Activated T-helper 1 cell treated with Interleukin-2 at 50 U/mL for 16 hours (primary cell): ENCODE measurements around the gene TSPAN14.

Experiments
- DNase-seq: peaks from one replicate; pipeline ENCODE4 v3.0.0-alpha.2; 2020; ENCODE audit warnings: low read depth

TSPAN14 gene

DNA sequence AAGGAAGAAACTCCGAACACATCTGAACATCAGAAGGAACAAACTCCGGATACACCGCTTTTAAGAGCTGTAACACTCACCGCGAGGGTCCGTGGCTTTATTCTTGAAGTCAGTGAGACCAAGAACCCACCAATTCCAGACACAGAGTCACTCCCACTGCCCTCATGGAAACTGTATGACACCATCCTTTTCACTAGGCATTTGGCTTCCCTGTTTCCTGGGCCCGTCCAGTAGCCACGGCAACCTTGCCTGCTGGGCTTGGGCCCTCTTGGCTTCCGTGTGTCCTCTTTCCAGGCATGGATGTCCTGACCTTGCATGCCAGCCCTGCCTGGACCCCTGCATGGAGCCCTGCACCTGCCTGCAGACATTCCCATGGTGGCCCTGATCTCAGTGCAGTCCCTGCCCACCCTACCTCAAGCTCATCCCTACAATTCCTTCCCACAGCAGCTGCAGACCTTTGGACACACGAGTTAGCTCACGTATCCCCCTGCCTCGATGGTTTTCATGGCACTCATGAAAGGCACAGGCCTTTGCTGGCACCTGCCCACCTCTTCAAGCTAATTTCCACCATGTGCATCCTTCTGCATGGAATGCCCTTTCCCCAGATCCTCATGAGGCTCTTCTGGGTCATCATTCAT, 90.3 kb downstream of the TSPAN14 start:
- DNase-seq, result no peak

DNA sequence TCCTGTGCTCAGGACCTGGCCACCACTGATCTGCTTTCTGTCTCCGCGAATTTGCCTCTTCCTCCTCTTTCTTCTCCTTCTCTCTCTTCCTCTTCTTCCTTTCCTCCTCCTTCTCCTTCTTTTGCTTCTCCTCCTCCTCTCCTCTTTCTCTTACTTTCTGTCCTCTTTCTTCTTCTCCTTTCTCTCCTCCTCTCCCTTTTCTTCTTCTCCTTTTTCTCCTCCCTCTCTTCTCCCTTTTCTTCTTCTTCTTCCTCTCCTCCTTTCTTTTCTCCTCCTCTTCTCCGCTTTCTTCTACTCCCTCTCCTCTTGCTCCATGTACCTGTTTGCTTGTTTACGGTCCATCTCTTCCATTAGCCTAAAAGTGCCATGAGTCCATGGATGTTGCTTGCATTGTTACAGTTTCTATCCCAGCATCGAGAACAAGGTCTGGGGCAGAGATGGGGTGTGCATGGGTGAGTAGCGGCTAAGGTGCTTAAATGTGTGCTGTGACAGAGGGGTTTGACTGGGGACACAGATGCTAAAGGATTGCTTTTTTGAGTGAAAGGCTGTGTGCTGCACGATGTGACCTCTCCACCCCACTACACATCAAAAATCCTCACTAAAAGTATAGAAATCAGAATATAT, 91.3 kb downstream of the TSPAN14 start:
- DNase-seq, result no peak

DNA sequence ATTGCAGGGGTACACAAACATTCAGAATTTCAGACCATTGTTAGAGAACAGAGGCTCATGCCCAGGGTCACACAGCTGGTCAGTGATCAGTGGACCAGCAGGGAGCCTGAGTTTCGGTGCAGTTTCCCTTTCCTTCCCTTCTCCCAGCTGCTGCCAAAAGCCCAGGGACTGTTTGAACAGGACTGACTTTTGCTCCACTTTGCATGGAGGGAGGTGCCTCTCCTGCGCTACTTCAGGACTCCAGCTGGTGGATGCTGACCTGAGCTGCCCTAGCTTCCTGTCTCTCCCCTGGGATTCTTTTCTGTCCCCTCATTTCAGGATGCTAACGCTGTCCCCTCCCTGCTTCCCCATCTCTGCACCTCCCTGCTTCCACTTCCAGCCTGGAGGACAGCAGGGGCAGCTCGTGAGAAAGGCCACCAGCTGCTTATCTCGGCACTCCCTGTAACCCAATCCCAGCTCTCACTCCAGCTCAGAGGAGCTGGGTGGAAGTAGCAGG, 98.1 kb downstream of the TSPAN14 start:
- no peak for DNase-seq

DNA sequence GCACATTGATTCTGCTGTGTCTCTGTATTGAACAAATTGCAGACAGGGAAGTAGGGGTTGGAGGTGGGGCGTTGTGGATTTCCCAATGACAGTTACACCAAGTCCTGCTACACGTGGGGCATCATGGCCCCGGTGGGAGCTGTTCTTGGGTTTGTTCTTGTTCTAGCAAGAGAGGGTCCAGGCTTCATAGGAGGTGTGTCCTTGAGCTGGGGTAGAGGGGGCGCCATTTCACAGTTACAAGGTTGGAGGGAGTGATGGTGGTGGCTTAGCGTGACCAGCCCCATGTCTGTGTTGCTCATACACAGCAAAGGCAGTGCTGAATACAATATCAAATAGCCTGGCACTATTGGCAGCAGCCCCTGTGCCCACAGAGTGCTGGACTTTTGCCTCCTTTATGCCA, 99.3 kb downstream of the TSPAN14 start:
- no peak for DNase-seq

DNA sequence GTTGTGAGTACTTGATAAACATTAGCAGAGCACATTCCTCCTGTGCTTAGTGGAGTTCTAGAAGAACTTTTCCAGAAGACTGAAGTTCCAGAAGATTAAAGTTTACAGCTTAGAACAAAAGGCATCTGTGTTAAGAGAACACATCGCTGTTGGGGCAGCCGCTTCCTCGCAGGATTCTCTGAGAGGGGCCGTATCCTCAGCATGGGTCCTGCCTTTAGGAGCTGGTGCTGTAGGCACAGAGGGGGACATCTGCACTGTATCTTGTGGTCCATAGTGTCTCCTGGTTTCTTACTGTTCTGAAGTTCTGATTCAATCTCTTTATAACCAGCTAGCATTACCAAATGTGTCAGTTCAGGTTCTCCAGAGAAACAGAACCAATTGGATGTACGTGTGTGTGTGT, 99.9 kb downstream of the TSPAN14 start:
- no peak for DNase-seq

DNA sequence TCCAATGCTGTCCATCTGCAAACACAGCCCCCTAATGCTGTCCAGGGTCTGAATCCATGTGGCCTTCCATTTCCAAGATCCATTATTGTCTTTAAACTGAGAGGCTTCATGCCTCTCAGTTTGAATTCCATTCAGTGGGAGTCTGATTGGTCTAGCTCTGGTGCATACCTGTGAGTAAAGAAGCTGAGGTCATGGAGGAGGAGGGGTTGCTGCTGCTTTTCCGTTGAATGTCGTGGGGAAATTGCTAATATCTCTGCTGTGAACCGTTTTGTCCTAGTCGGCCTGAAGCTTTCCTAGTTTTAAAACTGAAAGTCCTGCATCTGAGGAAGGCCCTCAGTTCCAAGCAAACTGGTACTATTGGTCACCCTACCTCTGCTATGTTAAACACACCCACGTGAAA, 101.3 kb downstream of the TSPAN14 start:
- DNase-seq, result no peak

DNA sequence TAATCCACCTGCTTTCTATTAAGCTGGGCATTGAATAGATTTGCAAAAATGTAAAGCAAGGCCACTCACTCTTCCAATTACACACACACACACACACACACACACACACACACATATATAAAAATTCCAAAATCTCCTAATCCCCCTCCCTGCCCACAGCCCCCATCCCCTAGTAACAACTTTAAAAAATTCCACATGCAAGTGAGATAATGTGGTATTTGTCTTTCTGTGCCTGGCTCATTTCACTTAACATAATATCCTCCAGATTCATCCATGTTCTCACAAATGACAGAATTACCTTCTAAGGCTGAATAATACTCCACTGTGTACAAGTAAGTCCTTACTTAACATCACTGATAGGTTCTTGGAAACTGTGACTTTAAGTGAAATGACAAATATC, 107.8 kb downstream of the TSPAN14 start:
- DNase-seq, result no peak

DNA sequence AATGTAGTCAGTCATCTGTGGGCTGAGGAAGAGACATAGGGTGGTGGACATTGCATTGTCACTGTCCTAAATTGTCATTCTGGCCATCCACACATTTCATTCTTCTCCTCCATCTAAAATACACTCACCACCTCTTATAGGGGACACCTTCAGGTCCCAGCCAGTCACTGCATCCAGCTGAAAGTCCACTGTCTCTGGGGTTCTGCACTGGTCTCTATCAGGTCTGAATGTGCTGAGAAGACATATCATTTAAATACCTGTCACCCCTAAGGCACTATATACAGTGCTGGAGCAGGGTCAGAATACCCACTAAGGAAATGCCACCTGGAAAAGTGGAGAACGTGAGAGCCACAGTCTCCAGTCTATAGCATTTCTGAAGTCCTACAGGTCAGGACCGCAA, 113.2 kb downstream of the TSPAN14 start:
- DNase-seq, result no peak

DNA sequence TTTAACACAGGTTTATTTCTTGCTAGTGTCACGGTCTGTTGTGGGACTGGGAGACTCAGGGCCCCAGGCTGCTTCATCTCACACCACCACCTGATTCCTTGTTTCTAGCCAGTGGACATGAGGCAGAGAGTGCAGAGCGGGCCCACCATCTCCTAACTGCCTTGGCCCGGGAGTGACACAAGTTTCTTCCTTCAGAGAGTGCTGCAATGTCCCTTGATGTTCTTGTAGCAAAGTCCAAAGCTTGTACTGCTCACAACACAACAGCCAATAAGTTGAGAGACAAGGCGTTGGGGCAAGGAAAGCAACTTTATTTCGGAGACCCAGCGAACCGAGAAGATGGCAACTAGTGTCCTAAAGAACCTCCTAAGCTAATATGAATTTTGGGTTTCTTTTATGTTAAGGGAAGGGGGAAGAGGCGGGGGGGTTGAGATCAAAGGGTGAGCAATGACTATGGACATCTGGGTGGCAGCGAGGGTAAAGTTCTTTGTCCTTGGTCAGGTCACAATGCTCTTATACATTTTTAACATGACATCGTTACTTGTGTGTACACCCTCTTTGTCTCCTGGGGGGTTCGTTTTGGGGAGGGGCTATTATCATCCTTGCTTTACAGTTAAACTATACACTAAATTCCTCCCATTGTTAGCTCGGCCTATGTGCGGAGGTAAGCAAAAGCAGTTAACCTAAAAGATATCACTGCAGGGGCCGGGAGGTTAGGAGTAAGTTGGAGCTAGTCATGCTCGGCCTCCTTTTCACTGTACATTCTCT, 115.2 kb downstream of the TSPAN14 start:
- DNase-seq, result no peak

DNA sequence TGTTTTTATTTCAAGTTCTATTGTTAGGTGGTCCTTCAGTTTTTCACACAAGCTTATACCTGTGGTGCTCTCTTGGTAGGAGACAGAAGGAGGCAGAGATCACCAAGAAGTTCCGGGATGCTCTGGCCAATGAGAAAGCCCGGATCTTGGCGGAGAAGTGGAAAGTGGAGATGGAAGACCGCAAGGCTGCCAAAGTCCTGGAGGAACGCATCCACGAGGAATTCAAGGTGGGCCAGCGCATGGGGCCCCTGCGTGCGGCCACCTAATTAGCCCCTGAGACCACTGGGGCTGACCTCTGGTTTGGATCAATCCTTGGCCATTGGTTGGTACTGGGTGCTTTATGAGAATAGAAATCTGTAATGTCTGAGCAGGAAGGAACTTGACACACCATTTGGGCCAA, 117.2 kb downstream of the TSPAN14 start:
- no peak for DNase-seq

DNA sequence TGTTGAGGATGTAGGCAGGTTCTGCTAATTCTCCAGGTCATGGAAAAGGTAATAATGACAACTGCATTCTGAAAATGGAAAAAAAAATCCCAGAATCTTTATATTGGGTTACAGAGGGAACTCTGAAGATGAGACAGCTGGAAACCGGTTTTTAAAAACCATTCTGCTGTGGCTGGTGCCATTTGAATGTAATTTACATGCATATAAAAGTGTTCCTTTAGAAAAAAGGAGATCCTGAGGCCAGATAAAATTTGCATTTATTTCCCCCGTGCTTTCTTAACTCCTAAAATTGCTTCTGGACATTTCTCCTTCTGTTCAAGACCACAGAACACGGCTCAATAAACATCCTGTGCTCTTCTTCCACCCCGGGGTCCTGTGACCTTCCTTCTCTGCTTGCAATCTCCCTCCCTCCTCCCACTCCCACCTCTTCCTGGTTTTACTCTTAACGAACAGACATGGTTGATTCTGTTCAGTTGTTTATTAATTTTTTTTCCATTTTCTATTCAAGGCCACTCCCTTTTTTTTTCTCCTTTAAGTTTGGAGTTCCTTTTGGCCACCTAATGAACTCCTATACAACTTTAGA, 125.2 kb downstream of the TSPAN14 start:
- no peak for DNase-seq

DNA sequence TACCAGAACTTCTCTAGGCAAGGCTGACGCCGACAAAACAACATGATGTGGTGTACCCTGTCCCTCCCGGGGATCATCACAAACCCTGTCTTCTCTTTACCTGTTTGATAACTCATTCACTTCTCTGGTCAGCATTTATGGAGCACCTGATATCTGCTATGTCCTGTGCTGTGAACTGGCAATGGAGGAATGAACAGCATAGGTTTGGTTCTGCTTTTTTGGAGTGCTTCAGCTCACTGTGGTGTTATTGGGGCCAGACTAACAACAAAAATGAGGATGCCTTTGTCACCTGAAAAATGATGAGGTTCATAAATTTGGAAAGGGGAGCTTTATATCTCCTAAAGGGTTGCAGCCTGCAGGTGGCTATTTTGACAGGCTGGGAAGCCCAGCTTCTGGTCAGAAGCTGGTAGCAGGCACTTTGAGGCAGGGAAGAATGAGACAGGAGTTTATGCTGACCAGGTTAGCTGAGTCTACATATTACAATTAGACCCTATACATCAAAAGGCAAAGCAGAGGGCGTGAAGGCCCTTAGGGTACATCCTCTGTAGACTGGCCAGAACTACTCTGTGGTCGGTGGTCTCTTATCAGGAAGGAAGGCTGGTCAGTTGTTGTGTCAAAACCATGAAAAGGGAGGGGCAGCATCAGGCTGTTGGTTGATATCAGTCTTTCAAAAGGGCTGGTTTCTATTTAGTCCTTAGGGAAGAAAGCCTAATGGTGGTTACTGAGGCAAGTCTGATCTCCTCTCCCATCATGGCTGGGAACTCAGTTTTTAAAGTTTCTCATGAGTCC, 125.9 kb downstream of the TSPAN14 start:
- no peak for DNase-seq

DNA sequence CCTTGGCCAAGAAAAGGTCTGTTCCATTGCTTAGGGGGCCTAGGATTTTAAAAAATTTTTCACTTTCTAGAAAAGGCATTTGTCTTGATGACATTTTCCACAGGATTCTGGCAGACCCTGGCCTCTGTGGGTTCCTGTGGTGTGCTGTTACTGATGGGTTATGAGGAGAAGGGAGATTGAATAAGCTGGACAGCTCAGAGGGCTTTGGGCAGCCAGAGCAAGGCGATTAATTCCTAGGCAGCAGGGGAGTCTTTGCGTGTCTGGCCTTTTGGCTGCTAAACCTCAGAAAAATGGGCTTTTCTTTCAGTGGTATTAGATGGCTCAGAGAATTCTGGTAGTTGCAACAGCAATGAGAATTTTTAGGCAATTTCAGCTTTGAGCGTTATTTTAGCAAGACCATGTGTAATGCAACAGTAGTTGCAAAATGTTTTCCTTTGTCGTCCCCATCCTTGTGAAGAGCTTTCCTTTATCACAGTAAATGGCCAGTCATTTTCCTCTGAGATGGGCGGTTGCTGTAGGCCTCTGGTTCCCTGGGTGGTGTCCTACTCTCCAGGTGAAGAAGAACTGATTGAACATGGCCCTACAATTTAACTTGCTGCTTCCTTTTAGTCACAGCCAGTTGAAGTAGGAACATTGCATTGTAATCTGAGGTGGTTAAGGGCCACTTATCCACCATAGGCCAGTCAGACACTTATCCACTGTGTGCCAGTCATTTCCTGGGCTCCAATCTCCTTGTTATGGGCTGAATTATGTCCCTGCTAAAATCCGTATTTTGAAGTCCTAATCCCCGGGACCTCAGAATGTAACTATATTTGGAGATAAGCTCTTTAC, 126.7 kb downstream of the TSPAN14 start:
- DNase-seq, result no peak

DNA sequence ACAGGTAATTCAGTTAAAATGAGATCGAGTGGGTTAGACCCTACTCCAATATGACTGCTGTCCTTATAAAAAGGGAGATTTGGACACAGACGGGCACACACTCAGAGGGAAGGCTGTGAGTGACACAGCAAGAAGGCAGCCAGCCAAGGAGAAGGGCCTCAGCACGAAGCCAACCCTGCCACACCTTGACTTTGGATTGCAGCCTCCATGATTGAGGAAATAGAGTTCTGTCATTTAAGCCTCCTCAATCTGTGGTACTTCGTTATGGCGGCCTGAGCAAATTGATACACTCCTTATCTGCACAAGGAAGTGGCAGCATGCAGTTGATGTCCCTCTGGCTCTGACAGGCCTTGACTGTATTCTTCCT, 127.3 kb downstream of the TSPAN14 start:
- no peak for DNase-seq

DNA sequence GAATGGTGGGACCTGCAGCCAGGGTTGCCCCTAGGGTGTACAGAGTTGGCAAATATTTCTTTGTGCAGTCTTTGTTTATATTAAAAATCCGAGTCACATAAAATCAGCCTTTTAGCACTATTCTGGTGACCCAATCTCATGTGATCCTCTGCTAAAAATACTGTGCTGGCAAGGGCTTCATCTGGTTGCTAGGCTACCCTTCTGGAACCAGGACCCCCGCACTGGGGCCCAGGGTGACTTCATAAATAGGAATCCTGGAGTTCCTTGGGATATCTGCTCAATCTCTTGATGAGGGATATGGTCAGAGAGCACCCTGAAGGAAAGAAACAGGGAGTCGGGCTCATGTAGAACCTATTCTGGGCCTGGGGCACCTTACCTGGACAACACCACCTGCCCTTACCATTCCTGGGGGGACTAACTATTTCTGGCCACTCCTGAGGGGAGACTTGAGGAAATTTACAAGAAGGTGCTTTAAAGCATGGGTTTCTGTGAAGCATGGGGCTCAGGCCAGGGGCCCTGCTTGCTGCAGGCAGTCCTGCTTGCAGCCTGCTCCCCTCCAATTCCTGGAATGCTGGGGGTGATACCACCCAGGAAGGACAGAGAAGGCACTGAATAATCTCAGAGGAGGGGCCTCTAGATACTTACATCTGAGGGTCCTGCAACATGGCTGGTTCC, 128.3 kb downstream of the TSPAN14 start:
- DNase-seq, result no peak
